Frontal cortex (tissue), 4 donors: ENCODE measurements around the gene ABCA2. TPM values are rescaled to one million over a fixed set of nuclear protein-coding genes. Genes with fewer than 3 reads are reported as not detected.

Experiments used
- DNase-seq, 2 donors: peaks; one replicate each; pipeline ENCODE4 v3.0.0; 2012; ENCODE audit warnings: low spot score in 2 of 2
- FAIRE-seq: peaks from 2 replicates; lab custom pipeline; 2012; peaks lifted over from hg19 to GRCh38; lab: Jason Lieb, UNC
- total RNA-seq: library from RNA; depleted of rRNA; stranded (reverse); fragments of >200 nt; gene quantifications from one replicate; pipeline ENCODE4 v1.2.3, GENCODE V29; 2014
- donor health status: control.
- donor health status: control.
- donor health status: control.

ABCA2 gene
- total RNA-seq, 1 donor from 2014 or later = 20.8 TPM

GRCh38 chr9:137018761-137019559 lies 9.1 kb downstream of the ABCA2 start:
- no peak for DNase-seq
- no peak for FAIRE-seq

GRCh38 chr9:137017791-137018497 lies 10.1 kb downstream of the ABCA2 start:
- DNase-seq (no peak), FAIRE-seq (no peak)

GRCh38 chr9:137017071-137017470 lies 11.0 kb downstream of the ABCA2 start:
- no peak for DNase-seq
- FAIRE-seq = no peak

- DNase-seq (no peak), FAIRE-seq (no peak)
Measured at GRCh38 chr9:137016436-137016835, 11.6 kb downstream of the ABCA2 start.

GRCh38 chr9:137015976-137016375 lies 12.1 kb downstream of the ABCA2 start:
- DNase-seq (no peak), FAIRE-seq (no peak)

DNA sequence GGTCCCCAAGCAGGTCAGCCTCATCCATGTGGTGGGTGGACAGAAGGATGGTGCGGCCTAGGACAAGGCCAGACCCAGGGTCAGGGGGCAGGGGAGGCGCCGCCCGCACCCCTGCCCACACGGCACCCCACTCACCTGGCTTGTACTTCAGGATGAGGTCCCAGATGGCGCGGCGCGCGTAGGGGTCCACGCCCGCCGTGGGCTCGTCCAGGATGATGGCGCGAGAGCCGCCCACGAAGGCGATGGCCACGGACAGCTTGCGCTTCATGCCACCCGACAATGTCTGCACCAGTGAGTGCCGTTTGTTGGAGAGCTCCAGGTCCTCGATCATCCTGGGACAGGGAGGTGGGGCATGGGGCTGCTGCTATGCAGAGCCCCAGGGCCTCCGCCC lies 12.5 kb downstream of the ABCA2 start:
- FAIRE-seq (no peak), DNase-seq (no peak)

DNA sequence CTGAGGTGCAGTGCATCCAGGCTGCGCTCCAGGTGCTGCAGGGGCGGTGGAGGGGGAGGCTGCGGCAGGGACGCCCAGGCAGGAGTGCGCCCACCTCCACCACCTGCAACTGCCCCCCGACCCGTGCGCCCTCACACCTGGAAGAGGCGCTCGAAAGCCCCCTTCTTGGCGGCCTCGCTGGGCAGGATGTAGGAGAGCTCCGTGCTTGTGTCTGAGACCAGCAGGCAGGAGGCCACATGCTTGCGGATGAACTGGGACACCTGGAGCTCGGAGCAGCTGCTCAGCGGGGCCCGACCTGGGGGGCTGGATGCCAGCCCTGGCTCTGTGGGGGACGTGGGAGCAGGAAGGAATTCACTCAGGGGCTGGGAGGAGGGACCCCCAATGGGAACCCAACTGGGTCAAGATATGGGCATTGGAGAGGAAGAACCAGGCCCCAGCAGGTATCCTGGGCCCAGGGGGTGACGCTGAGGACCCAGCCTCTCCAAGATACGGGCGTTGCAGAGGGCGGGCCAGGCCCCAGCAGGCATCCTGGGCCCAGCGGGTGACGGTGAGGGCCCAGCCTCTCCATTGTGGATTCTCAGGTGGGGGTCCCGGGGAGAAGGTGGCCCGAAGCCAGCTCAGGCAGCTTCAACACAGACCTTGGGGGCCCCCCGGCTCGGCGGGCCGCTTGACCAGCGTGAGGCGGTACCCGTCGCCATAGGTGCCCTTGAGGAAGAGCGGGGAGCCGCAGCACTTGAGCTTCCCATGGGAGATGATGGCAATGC lies 13.1 kb downstream of the ABCA2 start:
- no peak for DNase-seq
- FAIRE-seq = no peak

DNA sequence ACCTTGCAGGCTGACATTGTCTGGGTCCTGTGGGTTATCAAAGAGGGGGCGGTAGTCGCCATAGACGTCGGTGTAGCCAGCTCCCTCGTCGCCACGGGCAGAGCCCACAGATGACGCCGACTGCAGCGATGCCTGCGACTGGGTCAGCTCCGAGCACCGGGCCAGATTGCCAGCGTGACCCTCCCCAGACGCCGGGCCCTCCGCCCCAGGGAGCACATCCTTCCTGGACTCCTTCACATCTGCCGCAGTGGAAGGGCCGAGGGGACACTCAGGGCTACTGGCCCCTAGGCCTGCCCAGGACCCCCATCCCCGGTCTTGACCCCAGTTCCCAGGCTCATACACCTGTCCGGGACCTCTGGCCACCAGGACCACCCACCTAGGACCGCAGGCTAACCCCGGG lies 13.9 kb downstream of the ABCA2 start:
- no peak for DNase-seq
- FAIRE-seq = no peak

GRCh38 chr9:137013571-137013940 lies 14.5 kb downstream of the ABCA2 start:
- no peak for FAIRE-seq
- DNase-seq = no peak

DNA sequence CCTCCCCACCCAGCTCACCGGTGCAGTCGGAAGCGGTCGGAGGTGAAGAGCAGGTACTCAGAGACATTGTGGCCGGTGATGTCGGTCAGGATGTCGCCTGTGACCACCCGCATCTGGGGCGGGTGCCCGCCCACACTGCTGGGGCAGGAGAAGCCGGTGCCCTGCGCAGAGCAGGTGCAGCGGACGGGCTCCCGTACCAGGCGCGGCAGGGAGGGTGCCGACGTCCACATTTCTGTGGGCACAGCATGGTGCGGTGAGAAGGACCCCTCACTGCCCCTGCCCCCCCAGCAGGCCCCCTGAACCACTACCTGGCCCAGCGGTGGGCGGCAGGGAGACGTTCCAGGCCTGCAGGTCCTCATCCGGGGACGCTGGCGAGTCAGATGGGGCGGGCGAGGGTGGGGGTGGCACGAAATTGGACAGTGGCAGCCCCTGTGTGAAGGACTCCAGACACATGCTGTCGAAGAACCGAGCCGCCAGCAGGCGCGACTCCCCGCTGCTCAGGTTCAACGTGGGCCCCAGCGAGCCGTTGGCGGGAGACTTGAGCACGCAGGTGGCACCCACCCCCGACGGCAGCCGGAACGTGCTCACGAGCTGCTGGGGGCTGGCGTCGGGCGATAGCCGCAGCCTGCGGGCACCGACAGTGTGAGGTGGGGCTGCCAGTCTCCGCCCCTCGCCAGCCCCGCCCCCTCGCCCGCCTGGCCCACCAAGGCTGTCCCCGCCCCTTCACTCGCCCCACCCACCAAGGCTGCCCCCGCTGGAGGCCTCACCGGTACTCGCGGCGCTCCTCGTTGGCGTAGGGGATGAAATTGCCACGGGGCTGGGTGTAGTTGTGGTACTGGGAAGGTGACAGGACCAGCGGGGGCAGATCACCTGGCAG lies 15.1 kb downstream of the ABCA2 start:
- DNase-seq (no peak), FAIRE-seq (no peak)

DNA sequence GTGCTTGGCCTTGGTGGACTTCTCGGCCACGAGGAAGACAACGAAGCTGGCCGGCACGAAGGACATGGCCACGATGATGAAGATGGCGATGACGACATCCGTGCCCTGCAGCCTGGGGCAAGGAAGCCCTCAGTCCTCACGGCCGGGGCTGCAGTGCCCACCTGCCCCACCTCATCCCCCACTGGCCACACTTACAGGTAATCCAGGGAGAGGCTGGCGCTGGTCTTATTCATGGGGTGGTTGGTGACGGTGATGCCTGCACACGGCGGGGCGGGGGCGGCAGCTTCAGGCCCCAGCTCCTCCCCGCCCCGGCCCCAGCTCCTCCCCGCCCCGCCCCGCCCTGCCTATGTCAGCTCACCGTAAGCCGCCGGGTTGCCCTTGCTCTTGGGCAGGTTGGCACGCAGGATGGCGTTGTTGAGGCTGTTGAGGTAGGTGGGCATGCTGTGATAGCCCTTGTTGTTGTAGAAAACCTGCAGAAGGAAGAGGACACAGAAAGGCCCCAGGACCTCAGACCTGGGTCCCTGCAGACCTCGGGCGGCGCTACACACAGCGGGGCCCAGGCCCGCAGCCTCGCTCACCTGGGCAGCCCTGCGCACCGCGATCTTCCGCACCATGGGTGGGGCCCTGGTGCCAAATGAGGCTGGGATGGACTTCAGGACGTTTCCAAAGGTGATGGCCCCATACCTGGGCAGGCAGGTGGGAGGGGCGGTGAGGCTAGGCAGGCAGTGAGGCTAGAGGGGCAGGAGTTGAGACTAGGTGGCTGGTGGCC lies 15.9 kb downstream of the ABCA2 start:
- FAIRE-seq (no peak), DNase-seq (no peak)

DNA sequence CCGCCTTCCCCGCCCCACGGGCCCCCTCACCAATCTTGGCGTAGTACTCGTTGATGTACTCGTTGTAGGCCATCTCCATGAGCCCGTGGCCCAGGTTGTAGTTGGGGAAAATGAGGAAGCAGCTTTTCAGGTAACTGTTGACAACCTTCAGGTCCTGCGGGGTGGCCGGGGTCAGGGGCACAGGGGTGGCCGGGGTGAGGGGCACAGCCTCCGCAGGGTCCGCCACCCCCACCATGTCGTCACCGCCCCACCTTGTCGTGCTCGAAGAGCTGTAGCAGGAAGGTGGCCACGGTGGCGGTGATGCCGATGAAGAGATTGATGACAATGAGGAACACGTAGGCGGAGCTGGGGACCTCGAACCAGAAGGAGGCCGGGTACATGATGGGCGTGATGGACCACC lies 16.9 kb downstream of the ABCA2 start:
- FAIRE-seq = no peak

DNA sequence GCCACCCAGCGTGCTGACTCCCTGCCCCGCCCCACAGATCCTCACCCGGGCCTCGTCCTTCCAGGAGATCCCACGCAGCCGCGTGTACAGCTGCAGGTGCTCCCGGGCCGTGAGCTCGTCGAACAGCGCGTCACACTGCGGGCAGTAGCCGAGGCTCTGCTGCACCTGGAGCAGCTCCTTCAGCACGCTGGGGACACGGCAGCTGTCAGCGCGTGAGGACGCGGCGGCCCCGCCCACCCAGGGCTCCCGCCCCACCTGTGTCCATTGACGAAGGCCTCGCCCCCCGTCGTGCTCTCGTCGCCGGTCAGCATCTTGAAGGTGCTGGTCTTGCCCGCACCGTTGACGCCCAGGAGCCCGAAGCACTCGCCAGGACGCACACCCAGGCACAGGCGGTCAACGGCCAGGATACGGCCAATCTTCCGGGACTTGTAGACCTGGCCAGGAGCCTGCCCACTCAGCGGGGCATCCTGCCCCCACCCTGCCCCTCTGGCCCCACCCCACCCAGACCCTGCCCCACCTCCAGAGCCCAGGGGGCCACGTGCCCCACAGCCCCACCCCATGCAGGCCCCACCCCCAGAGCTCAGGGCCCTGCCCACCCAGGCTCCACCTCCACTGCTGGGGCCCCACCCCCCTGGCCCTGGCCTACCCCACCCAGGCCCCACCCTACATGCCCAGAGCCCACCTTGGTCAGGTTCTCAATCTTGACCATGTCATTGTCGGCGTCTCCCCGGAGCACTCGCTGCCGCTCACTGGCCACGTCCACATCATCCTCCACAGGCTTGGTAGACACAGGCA lies 17.9 kb downstream of the ABCA2 start:
- DNase-seq = no peak
- FAIRE-seq = no peak

More for the DNA sequence above, 16.9 kb downstream of the ABCA2 start:
- no peak for DNase-seq

DNA sequence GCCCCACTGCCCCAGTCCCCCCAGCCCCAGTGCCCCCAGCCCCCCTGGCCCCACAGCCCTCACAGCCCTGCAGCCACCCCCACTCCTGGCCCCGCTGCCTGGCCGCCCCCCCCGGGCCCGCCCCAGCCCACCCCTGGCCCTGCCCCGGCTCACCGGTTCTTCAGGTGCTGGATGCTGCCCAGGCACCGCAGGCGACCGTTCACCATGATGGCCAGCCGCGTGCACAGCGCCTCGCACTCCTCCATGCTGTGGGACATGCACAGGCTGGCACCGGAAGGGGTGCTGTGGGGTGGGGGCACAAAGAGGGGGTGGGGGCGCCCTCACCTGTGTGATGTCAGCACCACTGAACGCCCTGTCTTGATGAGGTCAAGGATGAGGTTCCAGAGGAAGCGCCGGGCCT lies 18.8 kb downstream of the ABCA2 start:
- no peak for DNase-seq
- FAIRE-seq = no peak

DNA sequence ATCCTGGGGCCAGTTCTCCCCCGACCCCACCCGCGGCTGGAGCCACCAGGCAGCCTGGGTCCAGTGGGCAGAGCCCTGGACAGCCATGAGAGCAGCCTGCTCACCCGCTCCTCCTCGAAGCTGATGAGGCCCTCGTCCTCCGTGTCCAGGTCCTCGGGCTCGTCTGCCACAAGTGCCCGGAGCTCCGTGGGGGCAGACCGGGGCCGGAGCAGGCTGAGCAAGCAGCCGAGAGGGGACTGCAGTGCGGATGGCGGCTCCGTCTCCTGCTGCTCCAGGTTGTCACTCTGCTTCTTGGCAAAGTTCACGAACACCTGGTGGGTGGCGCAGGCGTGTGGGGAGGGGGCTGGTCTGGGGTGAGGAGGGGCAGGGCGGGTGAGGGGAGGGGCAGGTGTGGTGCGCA lies 19.7 kb downstream of the ABCA2 start:
- no peak for DNase-seq
- FAIRE-seq = no peak

- FAIRE-seq = no peak
Measured at GRCh38 chr9:137007816-137008270, 20.2 kb downstream of the ABCA2 start.

DNA sequence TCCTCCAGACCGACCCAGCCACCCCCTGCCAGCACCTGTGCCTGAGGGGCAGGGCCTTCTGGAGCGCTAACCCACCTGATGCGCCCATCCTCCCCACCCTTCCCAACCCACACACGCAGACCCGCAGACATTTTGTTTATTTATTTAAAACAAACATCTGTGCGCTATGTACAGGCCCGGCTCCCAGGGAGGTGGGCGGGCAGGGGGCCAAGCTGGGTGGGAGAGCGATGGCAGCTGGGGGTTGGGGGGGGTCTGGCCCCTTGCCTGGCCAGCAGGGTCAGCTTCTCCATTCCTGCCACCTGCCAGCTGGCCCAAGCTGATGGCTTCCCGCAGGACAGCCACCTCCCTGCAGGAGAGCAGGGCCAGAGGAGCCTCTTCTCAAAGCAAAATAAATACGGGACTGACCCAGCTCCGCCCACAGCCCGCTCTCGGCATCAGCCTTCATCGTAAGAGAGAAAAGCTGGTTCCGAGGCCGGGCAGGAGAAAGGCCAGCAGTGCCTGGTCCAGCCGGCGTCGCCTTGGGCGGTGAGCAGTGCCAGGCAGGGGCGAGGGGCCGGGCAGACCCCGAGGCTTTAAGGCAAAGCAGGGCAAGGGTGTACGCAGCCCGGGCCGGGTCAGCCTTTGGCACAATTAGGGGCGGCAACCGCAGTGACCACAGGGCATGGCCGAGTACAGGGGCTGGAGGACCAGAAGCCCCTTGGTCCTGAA lies 20.8 kb downstream of the ABCA2 start:
- no peak for FAIRE-seq
- no peak for DNase-seq

More at GRCh38 chr9:137007816-137008270, 20.2 kb downstream of the ABCA2 start:
- DNase-seq = no peak
